MV-4-11 (cell line): ENCODE measurements around the gene NDUFB10.
"Not testable (repeated sequence)": the region's sequence is repeated elsewhere in the genome, so short reads cannot be mapped to it uniquely, and the experiment has no call there.

Source experiments
- DNase-seq: peaks from one replicate; lab custom pipeline; 2025; lab: John Stamatoyannopoulos, UW

The NDUFB10 gene

DNA sequence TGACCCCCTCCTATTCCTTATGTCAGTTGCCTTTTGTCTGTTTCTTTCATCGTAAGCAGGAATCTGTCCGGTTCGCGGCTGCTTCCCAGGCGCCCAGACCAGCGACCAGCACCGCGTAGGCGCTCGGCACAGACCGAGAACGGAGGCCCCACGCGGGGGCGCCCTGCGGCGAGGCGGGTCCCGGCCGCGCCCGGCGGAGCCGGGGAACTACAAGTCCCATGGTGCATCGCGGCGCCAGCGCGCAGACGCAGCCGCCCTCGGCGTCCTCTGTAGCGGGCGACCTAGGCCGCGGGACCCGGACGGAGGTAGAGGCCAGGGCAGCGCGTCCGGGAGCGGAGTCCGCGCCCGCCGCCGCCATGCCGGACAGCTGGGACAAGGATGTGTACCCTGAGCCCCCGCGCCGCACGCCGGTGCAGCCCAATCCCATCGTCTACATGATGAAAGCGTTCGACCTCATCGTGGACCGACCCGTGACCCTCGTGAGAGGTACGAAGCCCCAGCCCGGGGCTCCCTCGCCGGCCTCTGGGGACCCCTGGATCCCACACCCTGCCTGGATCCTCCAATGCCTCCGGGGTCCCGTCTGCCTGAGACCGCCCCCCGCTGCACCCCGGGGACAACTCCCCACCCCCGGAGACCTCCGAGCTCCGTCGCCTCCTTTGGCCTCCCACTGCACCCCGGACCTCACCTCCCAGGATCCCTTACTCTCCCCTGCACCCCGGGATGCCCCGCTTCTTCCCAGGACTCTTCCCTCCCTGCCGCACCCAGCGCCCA is at the start of gene NDUFB10:
TSS of gene NDUFB10 (plus strand) at position 270 of the 771 bp plus-strand sequence. CDS start at position 357, 87 bp downstream.
- DNase-seq: peak; percentile 82

GRCh38 chr16:1909561-1910231 is 49.6 kb upstream of the NDUFB10 start:
- peak; percentile 17 for DNase-seq

GRCh38 chr16:1911467-1912214 is 47.7 kb upstream of the NDUFB10 start:
- DNase-seq: no peak

DNA sequence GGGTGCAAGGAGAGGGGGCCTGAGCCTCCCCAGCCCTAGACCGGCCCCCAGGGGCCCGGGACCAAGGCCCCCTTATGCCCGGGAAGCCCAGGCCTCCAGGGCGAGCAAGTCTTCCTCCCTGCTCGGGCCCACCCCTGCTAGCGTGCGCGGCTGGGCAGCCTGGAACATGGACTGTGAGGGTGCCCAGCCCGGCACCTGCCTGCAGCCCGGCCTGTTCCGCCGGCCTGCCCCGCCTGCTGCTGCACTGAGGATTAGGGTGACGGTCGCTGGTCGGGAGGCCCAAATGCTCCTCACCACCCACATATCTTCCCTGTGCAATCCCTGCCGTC is 47.2 kb upstream of the NDUFB10 start:
- no peak for DNase-seq

DNA sequence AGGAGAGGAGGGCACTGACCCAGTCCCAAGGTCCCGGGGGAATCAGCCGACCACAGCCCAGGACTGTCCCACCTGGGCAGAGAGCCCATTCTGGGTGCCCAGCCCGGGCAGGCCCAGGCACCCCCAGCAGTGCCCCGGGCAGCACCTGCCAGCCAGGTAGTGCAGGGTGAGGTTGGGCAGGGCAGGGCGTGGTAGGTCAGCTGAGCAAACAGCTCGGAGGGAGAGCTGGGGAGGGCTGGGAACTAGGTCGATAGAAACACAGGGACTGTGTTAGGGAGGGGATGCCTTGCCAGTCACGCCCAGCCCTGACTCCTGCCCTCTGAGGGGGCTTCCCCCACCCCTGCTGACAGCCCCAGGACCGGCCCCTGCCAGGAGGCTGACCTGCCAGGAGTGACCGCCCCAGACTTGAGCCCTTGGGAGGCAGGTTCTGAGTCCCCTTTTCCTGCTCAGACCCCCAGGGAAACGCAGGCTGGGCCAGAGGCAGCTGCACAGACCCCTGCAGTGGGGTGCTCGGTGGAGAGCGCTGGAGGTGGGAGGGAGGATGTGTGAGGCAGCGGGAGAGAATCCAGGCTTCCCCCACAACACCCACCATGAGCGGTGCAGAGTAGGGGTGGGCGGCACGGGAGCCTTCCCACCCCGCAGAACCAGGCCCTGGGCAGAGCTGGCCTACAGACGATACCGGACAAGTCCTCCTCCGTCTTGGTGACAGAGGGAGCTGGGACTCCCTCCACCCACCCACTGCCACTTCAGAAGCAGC is 45.8 kb upstream of the NDUFB10 start:
- no peak for DNase-seq

GRCh38 chr16:1914084-1914608 is 45.2 kb upstream of the NDUFB10 start:
- no peak for DNase-seq

GRCh38 chr16:1914988-1915387 is 44.4 kb upstream of the NDUFB10 start:
- no peak for DNase-seq

GRCh38 chr16:1915732-1916639 is 43.4 kb upstream of the NDUFB10 start:
- no peak for DNase-seq

GRCh38 chr16:1916640-1916990 is 42.7 kb upstream of the NDUFB10 start:
- no peak for DNase-seq

DNA sequence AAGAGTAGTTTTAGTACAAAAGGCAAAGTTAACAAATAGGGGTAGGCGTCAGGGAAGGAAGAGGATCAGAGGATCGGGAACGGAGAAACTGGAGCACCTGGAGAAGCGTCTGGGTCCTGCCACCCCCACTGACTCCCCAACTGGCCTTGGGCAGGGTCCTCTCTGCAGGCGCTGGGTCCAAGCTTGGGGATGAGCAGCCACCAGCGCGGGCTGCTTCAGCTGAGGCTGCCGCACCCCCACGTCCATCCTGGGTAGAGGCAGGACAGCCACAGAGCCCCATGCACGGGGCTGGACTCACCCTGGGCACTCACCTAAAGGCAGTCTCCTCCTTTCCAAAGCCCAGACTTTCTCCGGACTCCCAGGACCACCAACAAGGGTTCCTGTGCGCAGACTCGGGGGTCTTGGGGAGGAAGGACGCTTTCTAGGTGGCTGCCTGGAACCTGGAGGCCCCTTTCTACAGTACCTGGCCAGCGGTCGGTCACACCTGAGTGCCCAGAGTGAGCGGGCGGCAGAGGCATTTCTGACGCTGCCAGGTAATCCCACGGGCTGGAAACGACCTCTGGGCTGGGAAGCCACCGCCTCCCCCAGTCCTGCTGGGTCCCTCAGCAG is 42.2 kb upstream of the NDUFB10 start:
- DNase-seq: no peak

DNA sequence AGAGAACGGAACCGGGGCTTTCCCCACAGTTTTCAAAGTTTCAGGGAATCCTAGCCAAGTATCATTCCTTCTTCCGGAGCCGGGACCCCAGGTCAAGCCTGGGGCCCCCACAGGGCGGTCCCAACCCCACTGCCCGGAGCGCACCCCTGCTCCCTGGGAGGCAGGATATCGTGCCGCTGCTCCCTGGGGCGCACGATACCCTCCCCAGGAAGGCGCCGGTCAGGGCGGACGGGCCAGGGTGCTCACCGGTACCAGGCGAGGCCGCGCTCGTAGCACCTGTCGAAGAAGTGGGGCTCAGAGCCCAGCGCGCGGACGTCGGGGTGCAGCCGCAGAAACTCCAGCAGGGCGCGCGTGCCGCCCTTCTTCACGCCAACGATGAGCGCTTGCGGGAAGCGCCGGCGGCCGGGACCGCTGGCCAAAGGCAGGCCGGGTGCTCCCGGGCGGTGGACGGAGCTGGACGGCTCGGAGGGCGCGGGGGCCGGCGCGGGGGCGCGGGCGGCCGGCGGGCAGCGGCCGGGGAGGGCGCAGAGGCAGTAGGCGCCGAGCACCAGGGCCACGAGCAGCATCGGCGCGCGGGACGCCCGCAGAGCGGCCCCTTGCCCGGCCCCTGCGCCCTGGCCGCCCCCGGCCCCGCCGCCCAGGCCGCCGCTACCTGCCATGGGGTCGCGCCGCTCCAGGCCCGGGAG is 41.5 kb upstream of the NDUFB10 start:
- DNase-seq: no peak

- DNase-seq: no peak
These were observed 40.7 kb upstream of the NDUFB10 start, which contains the start of gene HS3ST6 for GRCh38 chr16:1918351-1919326. Gene HS3ST6 (minus strand): TSS chr16:1918415. CDS start chr16:1918323, 92 bp downstream.

- no peak for DNase-seq
These were observed 39.9 kb upstream of the NDUFB10 start for GRCh38 chr16:1919327-1919998.

- not testable (repeated sequence) for DNase-seq
These were observed 39.2 kb upstream of the NDUFB10 start for GRCh38 chr16:1920122-1920521.

- peak; percentile 46 for DNase-seq
These were observed 38.6 kb upstream of the NDUFB10 start for GRCh38 chr16:1920727-1921171.

GRCh38 chr16:1922357-1922756 is 37.0 kb upstream of the NDUFB10 start:
- DNase-seq: no peak

DNA sequence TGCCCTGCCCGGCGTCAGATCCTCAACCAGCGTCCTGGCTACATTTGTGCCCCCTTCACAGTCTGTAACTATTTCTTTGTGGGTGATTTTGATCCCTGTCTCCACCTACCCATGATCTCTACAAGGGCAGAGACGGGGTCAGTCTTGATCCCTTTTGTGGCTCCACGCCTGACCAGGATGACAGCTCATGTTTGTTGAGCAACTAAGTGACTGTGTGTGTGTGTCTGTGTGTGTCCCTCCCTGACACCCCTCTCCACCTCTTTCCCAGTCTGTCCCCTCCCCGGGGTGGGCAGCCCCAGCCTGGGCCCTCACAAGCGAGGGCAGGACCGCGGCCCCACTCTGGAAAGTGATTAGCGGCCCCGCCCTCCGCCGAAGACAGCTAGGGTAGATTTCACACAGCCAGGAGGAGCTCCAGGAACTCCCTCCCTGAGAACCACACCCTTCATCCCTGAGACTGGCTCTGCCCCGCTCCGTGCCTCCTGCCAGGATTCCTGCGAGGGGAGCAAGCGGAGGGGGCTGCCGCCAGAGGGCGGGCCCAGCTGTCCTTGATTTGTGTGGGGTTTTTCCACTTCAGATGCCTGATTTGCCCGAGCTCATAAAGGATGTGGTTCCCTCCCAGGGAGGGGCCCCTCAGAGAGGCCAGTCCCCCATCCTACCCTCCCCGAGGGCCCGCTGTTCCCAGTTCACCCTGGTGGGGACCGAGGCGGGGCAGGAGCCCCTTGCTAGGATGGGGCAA is 35.9 kb upstream of the NDUFB10 start:
- DNase-seq: peak; percentile 46
